DND-41 (cell line): ENCODE data around the gene TBXAS1.

Experiments
- CTCF ChIP-seq: IDR thresholded peaks from 2 replicates; pipeline ENCODE4 v1.5.1; 2012; ENCODE audit warnings: borderline replicate concordance, low read length, moderate library complexity, mild to moderate bottlenecking; ENCODE audit not compliant: poor library complexity, severe bottlenecking; ENCODE audit errors: extremely low read depth
- EZH2 ChIP-seq: IDR thresholded peaks from 3 replicates; pipeline ENCODE4 v1.6.1; 2012; ENCODE audit warnings: borderline replicate concordance, low read depth, mild to moderate bottlenecking, moderate library complexity, low read length, inconsistent platforms; ENCODE audit not compliant: severe bottlenecking

DNA sequence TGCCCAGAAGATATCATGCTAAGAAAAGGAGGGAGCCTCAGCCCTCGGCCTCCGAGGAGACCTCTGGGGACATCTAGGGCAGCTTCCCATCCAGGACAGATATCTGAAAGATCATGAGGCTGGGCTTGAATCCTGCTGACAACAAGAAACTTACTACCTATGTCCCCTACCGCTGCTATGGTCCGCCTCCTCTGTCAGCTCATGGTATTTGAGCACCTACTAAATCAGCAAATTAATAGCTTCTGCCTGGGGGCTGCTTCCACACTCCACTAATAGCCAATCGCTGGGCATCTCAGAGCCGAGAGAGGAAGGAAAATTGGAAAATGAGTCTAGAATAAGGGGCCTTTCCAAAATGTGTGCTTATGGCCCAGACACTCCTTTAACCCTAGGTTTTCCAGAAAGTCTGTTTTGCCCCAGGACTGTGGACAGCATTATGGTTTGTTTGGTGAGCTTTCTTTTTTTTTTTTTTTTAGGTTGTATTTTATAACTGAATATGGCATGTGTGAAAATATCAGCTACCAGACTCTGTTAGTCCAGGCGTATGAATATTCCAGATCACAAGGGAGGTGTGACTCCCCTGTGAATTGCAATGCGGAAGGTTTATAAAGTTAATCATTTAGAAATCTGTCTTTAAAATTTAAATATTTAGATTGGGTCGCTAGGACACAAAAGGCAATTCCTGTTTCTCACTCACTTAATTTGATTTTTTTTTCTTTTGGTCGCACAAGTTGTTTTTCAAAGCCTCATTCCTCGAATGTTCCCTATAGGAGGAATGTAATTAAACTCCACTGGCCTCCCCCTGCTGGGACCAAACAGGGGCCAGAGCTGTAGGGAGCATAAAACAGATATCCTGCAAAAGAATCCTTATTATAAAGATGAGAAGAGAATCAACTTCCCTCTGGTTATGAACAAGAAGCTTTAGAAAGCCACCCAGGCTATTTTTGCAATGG is 144.3 kb downstream of the TBXAS1 start:
- TF ChIP-seq CTCF (no peak), EZH2 (no peak)
